Erythroblast (primary cell): ENCODE results near the gene COL2A1.

ENCODE experiments used
- GATA1 ChIP-seq: IDR thresholded peaks from 2 replicates; pipeline ENCODE4 v1.6.1; 2011; ENCODE audit warnings: low read depth, mild to moderate bottlenecking, control low read depth, low read length, moderate library complexity
- POLR2A ChIP-seq: IDR thresholded peaks from 2 replicates; pipeline ENCODE4 v1.6.1; 2011; ENCODE audit warnings: mild to moderate bottlenecking, low read length

DNA sequence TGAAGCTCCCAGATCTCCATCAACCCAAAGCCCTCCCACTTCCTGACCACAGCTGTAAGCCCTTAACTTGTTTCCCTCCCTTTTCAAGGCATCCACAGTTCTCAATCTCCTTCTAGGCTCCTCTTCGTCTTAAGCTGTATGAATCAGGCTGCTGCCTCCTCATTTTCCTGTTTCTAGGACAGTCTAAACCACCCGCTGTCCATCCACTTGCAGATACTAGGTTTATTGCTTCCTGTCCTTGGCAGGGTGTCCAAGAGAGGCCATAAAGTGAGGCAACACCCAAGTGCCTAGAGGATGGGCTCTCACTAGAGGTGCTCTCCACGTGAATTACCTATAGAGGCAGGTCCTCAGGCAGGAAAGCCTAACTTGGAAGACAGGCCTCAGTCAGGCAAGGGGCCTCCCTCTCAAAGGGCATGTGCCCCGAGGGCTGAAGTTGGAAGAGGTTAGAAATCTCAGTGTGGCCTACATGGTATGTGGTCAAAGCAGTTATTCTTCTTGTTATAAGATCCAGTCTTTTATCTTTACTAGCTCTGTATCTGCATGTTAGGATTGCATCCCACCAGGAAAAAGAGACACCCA is 49.7 kb downstream of the COL2A1 start:
- TF ChIP-seq GATA1 (no peak), POLR2A (no peak)
